Gastroesophageal sphincter (tissue), 3 donors: Measurements from ENCODE around the gene USP24.

Experiments
- EP300 ChIP-seq: sonication (generic); formaldehyde crosslinking; IDR thresholded peaks from one replicate; pipeline ENCODE4 v1.6.1; 2017; ENCODE audit warnings: antibody characterized with exemption, mild to moderate bottlenecking
- POLR2A ChIP-seq, 2 donors: fragments of 450-650 bp; IDR thresholded peaks; one replicate each; pipeline ENCODE4 v1.6.1; 2017; ENCODE audit warnings: antibody characterized with exemption in 2 of 2, mild to moderate bottlenecking in 2 of 2, moderate library complexity in 1 of 2
- POLR2AphosphoS5 ChIP-seq: sonication (generic); formaldehyde crosslinking; IDR thresholded peaks from one replicate; pipeline ENCODE4 v1.6.1; 2017; ENCODE audit warnings: antibody characterized with exemption
- TF ChIP-seq, protein P1 (sequence below), 4 experiments: fragments of 200-600 bp in 2 of 4; fragments of 450-650 bp in 2 of 4; sonication (generic) in 1 of 4; IDR thresholded peaks; one replicate each; pipeline ENCODE4 v1.5.1; 2017 to 2019; ENCODE audit warnings: antibody characterized with exemption in 4 of 4, mild to moderate bottlenecking in 2 of 4, moderate library complexity in 2 of 4

DNA sequence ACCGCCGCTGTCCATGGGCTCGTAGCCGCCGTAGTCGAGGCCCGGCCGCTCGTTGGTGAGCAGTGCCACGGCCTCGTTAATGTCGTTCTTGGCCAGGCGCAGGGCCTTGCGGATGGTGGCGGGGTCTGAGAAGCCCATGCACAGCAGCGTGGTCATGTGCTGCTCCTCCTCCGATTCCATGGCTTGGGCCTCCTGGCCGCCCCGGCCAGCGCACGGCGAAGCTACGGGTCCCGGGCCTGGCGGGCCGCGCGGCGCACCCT, 300 bp downstream of the USP24 start:
- TF ChIP-seq POLR2A (IDR thresholded peaks at IDR 0.05) = no peak
- TF ChIP-seq, protein P1, sequence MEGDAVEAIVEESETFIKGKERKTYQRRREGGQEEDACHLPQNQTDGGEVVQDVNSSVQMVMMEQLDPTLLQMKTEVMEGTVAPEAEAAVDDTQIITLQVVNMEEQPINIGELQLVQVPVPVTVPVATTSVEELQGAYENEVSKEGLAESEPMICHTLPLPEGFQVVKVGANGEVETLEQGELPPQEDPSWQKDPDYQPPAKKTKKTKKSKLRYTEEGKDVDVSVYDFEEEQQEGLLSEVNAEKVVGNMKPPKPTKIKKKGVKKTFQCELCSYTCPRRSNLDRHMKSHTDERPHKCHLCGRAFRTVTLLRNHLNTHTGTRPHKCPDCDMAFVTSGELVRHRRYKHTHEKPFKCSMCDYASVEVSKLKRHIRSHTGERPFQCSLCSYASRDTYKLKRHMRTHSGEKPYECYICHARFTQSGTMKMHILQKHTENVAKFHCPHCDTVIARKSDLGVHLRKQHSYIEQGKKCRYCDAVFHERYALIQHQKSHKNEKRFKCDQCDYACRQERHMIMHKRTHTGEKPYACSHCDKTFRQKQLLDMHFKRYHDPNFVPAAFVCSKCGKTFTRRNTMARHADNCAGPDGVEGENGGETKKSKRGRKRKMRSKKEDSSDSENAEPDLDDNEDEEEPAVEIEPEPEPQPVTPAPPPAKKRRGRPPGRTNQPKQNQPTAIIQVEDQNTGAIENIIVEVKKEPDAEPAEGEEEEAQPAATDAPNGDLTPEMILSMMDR (IDR thresholded peaks at IDR 0.05) = no peak
- TF ChIP-seq EP300 = no peak
- no peak for TF ChIP-seq POLR2AphosphoS5
